ENCODE data around the gene SORBS2.
"Not testable (repeated sequence)": the region's sequence is repeated elsewhere in the genome, so short reads cannot be mapped to it uniquely, and the experiment has no call there.

SORBS2 gene

GRCh38 chr4:185709802-185710486 lies 102.0 kb downstream of the SORBS2 start:
- intact Hi-C loops (cut with micrococcal nuclease), result no loop called here
- H3K9me3 Mint-ChIP-seq, result peaks cover 9% of the 10 kb centered on the region
- H3K4me1 Mint-ChIP-seq (ENCODE audit: low read depth), result no peaks in the 10 kb centered on the region
- no peak overlapping the region for H3K4me3 Mint-ChIP-seq
- no peak overlapping the region for H3K27ac Mint-ChIP-seq
- H3K36me3 Mint-ChIP-seq (ENCODE audit: low read depth), result no peaks in the 10 kb centered on the region
- peaks cover 11% of the 10 kb centered on the region for H3K27me3 Mint-ChIP-seq

GRCh38 chr4:185708348-185708747 lies 103.6 kb downstream of the SORBS2 start:
- intact Hi-C loops (cut with micrococcal nuclease), result no loop called here

GRCh38 chr4:185707622-185708021 lies 104.4 kb downstream of the SORBS2 start:
- H3K36me3 Mint-ChIP-seq (ENCODE audit: low read depth); H3K4me1 Mint-ChIP-seq (ENCODE audit: low read depth); H3K4me3 Mint-ChIP-seq; H3K27me3 Mint-ChIP-seq; intact Hi-C loops (cut with micrococcal nuclease); H3K27ac Mint-ChIP-seq; H3K9me3 Mint-ChIP-seq: not testable (repeated sequence)

More at GRCh38 chr4:185708348-185708747, 103.6 kb downstream of the SORBS2 start:
- Mint-ChIP-seq H3K27me3 (peaks cover 11% of the 10 kb centered on the region), H3K9me3 (peaks cover 9% of the 10 kb centered on the region), H3K4me1 (ENCODE audit: low read depth) (no peaks in the 10 kb centered on the region), H3K27ac (no peak overlapping the region), H3K4me3 (no peak overlapping the region), H3K36me3 (ENCODE audit: low read depth) (no peaks in the 10 kb centered on the region)

GRCh38 chr4:185702147-185702663 lies 109.8 kb downstream of the SORBS2 start:
- intact Hi-C loops (cut with micrococcal nuclease), result no loop called here
- Mint-ChIP-seq H3K27ac (no peak overlapping the region), H3K4me1 (ENCODE audit: low read depth) (no peaks in the 10 kb centered on the region), H3K9me3 (peaks cover 9% of the 10 kb centered on the region), H3K27me3 (peaks cover 8% of the 10 kb centered on the region), H3K36me3 (ENCODE audit: low read depth) (no peaks in the 10 kb centered on the region), H3K4me3 (no peak overlapping the region)

GRCh38 chr4:185700630-185701029 lies 111.4 kb downstream of the SORBS2 start:
- H3K36me3 Mint-ChIP-seq (ENCODE audit: low read depth), result no peaks in the 10 kb centered on the region
- no peaks in the 10 kb centered on the region for H3K9me3 Mint-ChIP-seq
- peaks cover 8% of the 10 kb centered on the region for H3K27me3 Mint-ChIP-seq
- no peak overlapping the region for H3K27ac Mint-ChIP-seq
- no peak overlapping the region for H3K4me3 Mint-ChIP-seq
- intact Hi-C loops (cut with micrococcal nuclease), result no loop called here
- H3K4me1 Mint-ChIP-seq (ENCODE audit: low read depth), result no peaks in the 10 kb centered on the region

- Mint-ChIP-seq H3K4me3 (no peak overlapping the region), H3K27ac (no peak overlapping the region), H3K9me3 (no peaks in the 10 kb centered on the region), H3K36me3 (ENCODE audit: low read depth) (no peaks in the 10 kb centered on the region), H3K27me3 (peaks cover 8% of the 10 kb centered on the region), H3K4me1 (ENCODE audit: low read depth) (no peaks in the 10 kb centered on the region)
- intact Hi-C loops (cut with micrococcal nuclease), result no loop called here
Observed at GRCh38 chr4:185700048-185700447, 111.9 kb downstream of the SORBS2 start.

GRCh38 chr4:185697488-185697887 lies 114.5 kb downstream of the SORBS2 start:
- H3K27ac Mint-ChIP-seq, result no peak overlapping the region
- no peaks in the 10 kb centered on the region for H3K9me3 Mint-ChIP-seq
- H3K36me3 Mint-ChIP-seq (ENCODE audit: low read depth), result no peaks in the 10 kb centered on the region
- peaks cover 12% of the 10 kb centered on the region for H3K27me3 Mint-ChIP-seq
- H3K4me1 Mint-ChIP-seq (ENCODE audit: low read depth), result no peaks in the 10 kb centered on the region
- intact Hi-C loops (cut with micrococcal nuclease), result no loop called here
- no peak overlapping the region for H3K4me3 Mint-ChIP-seq

GRCh38 chr4:185695743-185696142 lies 116.3 kb downstream of the SORBS2 start:
- H3K36me3 Mint-ChIP-seq (ENCODE audit: low read depth), result no peaks in the 10 kb centered on the region
- no peaks in the 10 kb centered on the region for H3K4me1 Mint-ChIP-seq (ENCODE audit: low read depth)
- intact Hi-C loops (cut with micrococcal nuclease), result no loop called here
- H3K27ac Mint-ChIP-seq, result no peak overlapping the region
- no peak overlapping the region for H3K4me3 Mint-ChIP-seq
- H3K27me3 Mint-ChIP-seq, result peaks cover 8% of the 10 kb centered on the region
- no peaks in the 10 kb centered on the region for H3K9me3 Mint-ChIP-seq

- no peak overlapping the region for H3K27ac Mint-ChIP-seq
- H3K36me3 Mint-ChIP-seq (ENCODE audit: low read depth), result no peaks in the 10 kb centered on the region
- H3K9me3 Mint-ChIP-seq, result no peaks in the 10 kb centered on the region
Observed at GRCh38 chr4:185693548-185694215, 118.3 kb downstream of the SORBS2 start.

GRCh38 chr4:185689407-185689806 lies 122.6 kb downstream of the SORBS2 start:
- H3K9me3 Mint-ChIP-seq, result no peaks in the 10 kb centered on the region
- no peaks in the 10 kb centered on the region for H3K4me1 Mint-ChIP-seq (ENCODE audit: low read depth)
- intact Hi-C loops (cut with micrococcal nuclease), result no loop called here
- H3K4me3 Mint-ChIP-seq, result no peak overlapping the region
- no peak overlapping the region for H3K27ac Mint-ChIP-seq
- H3K36me3 Mint-ChIP-seq (ENCODE audit: low read depth), result no peaks in the 10 kb centered on the region
- H3K27me3 Mint-ChIP-seq, result peaks cover 5% of the 10 kb centered on the region

More at GRCh38 chr4:185693548-185694215, 118.3 kb downstream of the SORBS2 start:
- intact Hi-C loops (cut with micrococcal nuclease), result no loop called here
- peaks cover 4% of the 10 kb centered on the region for H3K27me3 Mint-ChIP-seq
- H3K4me3 Mint-ChIP-seq, result no peak overlapping the region
- H3K4me1 Mint-ChIP-seq (ENCODE audit: low read depth), result no peaks in the 10 kb centered on the region

- peaks cover 5% of the 10 kb centered on the region for H3K27me3 Mint-ChIP-seq
- no peak overlapping the region for H3K27ac Mint-ChIP-seq
- H3K36me3 Mint-ChIP-seq (ENCODE audit: low read depth), result no peaks in the 10 kb centered on the region
- H3K9me3 Mint-ChIP-seq, result no peaks in the 10 kb centered on the region
- H3K4me1 Mint-ChIP-seq (ENCODE audit: low read depth), result no peaks in the 10 kb centered on the region
- intact Hi-C loops (cut with micrococcal nuclease), result no loop called here
- no peak overlapping the region for H3K4me3 Mint-ChIP-seq
Observed at GRCh38 chr4:185685804-185686203, 126.2 kb downstream of the SORBS2 start.

GRCh38 chr4:185683896-185684295 lies 128.1 kb downstream of the SORBS2 start:
- Mint-ChIP-seq H3K4me1 (ENCODE audit: low read depth) (no peaks in the 10 kb centered on the region), H3K4me3 (no peak overlapping the region), H3K27ac (no peak overlapping the region), H3K36me3 (ENCODE audit: low read depth) (no peaks in the 10 kb centered on the region), H3K9me3 (no peaks in the 10 kb centered on the region), H3K27me3 (peaks cover 5% of the 10 kb centered on the region)
- intact Hi-C loops (cut with micrococcal nuclease), result no loop called here

GRCh38 chr4:185683222-185683621 lies 128.8 kb downstream of the SORBS2 start:
- intact Hi-C loops (cut with micrococcal nuclease), result no loop called here

GRCh38 chr4:185682236-185682635 lies 129.8 kb downstream of the SORBS2 start:
- Mint-ChIP-seq H3K4me1 (ENCODE audit: low read depth) (no peaks in the 10 kb centered on the region), H3K9me3 (no peaks in the 10 kb centered on the region), H3K27me3 (peaks cover 5% of the 10 kb centered on the region), H3K27ac (no peak overlapping the region), H3K4me3 (no peak overlapping the region), H3K36me3 (ENCODE audit: low read depth) (no peaks in the 10 kb centered on the region)
- intact Hi-C loops (cut with micrococcal nuclease), result no loop called here

More at GRCh38 chr4:185683222-185683621, 128.8 kb downstream of the SORBS2 start:
- Mint-ChIP-seq H3K27ac (no peak overlapping the region), H3K4me3 (no peak overlapping the region), H3K27me3 (peaks cover 5% of the 10 kb centered on the region), H3K9me3 (no peaks in the 10 kb centered on the region), H3K4me1 (ENCODE audit: low read depth) (no peaks in the 10 kb centered on the region), H3K36me3 (ENCODE audit: low read depth) (no peaks in the 10 kb centered on the region)

All from dendritic cell treated with granulocyte-macrophage colony-stimulating factor and Interleukin-4, amounts not matched to agents 40 ng/mL and 50 ng/mL, for 4 days (primary cell).